ENCODE data around the gene SYF2.

Gene SYF2

DNA sequence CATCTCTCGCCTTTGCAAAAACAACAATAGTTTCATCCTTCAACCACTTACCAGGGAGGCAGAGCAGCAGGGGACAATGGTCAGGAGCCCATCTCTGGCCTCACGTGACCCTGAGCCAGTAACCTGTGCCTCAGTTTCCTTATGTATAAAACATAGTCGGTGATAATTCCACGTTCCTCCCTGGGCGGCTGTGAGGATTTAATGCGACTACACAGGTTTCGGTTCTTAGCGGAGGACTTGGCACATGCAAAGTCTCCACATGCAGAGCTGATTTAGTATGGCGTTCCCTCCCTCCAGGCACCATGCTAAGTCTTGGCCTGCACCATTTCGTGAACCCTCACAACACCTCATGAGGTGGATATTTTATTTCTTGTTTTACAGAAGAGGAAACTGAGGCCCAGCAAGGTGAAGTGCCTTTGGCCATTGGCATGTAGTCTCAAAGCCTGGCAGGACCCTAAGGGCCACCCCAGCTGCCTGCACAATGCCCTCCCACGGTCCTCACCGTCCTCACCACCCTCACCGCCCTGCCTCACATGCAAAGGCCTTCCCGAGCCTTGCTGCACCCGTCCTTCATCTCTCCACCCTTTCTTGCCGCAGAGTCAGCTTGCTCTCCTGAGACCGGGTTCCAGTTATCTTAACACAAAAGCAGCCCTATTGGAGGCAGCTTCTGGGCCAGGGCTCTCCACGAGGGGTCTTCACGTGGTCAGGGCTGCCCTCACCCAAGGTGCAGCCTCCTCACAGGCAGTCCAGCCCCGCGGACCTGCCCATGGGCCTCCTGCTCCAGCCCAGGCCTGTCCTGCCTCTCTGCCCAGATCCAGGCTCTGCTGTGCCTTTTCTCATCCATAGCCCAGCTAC lies 48.9 kb downstream of the SYF2 start:
- no peak for ATAC-seq
- TF ChIP-seq ISL1 (CRISPR knock-in tag; IDR thresholded peaks at IDR 0.05) = no peak
- TF ChIP-seq, protein P1, sequence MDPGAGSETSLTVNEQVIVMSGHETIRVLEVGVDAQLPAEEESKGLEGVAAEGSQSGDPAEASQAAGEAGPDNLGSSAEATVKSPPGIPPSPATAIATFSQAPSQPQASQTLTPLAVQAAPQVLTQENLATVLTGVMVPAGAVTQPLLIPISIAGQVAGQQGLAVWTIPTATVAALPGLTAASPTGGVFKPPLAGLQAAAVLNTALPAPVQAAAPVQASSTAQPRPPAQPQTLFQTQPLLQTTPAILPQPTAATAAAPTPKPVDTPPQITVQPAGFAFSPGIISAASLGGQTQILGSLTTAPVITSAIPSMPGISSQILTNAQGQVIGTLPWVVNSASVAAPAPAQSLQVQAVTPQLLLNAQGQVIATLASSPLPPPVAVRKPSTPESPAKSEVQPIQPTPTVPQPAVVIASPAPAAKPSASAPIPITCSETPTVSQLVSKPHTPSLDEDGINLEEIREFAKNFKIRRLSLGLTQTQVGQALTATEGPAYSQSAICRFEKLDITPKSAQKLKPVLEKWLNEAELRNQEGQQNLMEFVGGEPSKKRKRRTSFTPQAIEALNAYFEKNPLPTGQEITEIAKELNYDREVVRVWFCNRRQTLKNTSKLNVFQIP (CRISPR knock-in tag; IDR thresholded peaks at IDR 0.05; ENCODE audit: borderline replicate concordance, low read depth) = no peak
- TF ChIP-seq PPARA (CRISPR knock-in tag; IDR thresholded peaks at IDR 0.05; ENCODE audit: borderline replicate concordance) = no peak
- TF ChIP-seq ESRRG (CRISPR knock-in tag; IDR thresholded peaks at IDR 0.05) = no peak
- TF ChIP-seq, protein P2, sequence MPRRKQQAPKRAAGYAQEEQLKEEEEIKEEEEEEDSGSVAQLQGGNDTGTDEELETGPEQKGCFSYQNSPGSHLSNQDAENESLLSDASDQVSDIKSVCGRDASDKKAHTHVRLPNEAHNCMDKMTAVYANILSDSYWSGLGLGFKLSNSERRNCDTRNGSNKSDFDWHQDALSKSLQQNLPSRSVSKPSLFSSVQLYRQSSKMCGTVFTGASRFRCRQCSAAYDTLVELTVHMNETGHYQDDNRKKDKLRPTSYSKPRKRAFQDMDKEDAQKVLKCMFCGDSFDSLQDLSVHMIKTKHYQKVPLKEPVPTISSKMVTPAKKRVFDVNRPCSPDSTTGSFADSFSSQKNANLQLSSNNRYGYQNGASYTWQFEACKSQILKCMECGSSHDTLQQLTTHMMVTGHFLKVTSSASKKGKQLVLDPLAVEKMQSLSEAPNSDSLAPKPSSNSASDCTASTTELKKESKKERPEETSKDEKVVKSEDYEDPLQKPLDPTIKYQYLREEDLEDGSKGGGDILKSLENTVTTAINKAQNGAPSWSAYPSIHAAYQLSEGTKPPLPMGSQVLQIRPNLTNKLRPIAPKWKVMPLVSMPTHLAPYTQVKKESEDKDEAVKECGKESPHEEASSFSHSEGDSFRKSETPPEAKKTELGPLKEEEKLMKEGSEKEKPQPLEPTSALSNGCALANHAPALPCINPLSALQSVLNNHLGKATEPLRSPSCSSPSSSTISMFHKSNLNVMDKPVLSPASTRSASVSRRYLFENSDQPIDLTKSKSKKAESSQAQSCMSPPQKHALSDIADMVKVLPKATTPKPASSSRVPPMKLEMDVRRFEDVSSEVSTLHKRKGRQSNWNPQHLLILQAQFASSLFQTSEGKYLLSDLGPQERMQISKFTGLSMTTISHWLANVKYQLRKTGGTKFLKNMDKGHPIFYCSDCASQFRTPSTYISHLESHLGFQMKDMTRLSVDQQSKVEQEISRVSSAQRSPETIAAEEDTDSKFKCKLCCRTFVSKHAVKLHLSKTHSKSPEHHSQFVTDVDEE (CRISPR knock-in tag; IDR thresholded peaks at IDR 0.05) = no peak
- no peak for TF ChIP-seq GLIS3 (CRISPR knock-in tag; IDR thresholded peaks at IDR 0.05)
- TF ChIP-seq ZNF8 (CRISPR knock-in tag; IDR thresholded peaks at IDR 0.05) = no peak
- TF ChIP-seq, protein P3, sequence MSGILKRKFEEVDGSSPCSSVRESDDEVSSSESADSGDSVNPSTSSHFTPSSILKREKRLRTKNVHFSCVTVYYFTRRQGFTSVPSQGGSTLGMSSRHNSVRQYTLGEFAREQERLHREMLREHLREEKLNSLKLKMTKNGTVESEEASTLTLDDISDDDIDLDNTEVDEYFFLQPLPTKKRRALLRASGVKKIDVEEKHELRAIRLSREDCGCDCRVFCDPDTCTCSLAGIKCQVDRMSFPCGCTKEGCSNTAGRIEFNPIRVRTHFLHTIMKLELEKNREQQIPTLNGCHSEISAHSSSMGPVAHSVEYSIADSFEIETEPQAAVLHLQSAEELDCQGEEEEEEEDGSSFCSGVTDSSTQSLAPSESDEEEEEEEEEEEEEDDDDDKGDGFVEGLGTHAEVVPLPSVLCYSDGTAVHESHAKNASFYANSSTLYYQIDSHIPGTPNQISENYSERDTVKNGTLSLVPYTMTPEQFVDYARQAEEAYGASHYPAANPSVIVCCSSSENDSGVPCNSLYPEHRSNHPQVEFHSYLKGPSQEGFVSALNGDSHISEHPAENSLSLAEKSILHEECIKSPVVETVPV (CRISPR knock-in tag; IDR thresholded peaks at IDR 0.05) = no peak
- TF ChIP-seq TCF4 (CRISPR knock-in tag; IDR thresholded peaks at IDR 0.05; ENCODE audit: borderline replicate concordance) = no peak
- no peak for TF ChIP-seq ZNF70 (CRISPR knock-in tag; IDR thresholded peaks at IDR 0.05)
- TF ChIP-seq, protein P4, sequence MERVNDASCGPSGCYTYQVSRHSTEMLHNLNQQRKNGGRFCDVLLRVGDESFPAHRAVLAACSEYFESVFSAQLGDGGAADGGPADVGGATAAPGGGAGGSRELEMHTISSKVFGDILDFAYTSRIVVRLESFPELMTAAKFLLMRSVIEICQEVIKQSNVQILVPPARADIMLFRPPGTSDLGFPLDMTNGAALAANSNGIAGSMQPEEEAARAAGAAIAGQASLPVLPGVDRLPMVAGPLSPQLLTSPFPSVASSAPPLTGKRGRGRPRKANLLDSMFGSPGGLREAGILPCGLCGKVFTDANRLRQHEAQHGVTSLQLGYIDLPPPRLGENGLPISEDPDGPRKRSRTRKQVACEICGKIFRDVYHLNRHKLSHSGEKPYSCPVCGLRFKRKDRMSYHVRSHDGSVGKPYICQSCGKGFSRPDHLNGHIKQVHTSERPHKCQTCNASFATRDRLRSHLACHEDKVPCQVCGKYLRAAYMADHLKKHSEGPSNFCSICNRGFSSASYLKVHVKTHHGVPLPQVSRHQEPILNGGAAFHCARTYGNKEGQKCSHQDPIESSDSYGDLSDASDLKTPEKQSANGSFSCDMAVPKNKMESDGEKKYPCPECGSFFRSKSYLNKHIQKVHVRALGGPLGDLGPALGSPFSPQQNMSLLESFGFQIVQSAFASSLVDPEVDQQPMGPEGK (CRISPR knock-in tag; IDR thresholded peaks at IDR 0.05; ENCODE audit: borderline replicate concordance) = no peak
- TF ChIP-seq, protein P5, sequence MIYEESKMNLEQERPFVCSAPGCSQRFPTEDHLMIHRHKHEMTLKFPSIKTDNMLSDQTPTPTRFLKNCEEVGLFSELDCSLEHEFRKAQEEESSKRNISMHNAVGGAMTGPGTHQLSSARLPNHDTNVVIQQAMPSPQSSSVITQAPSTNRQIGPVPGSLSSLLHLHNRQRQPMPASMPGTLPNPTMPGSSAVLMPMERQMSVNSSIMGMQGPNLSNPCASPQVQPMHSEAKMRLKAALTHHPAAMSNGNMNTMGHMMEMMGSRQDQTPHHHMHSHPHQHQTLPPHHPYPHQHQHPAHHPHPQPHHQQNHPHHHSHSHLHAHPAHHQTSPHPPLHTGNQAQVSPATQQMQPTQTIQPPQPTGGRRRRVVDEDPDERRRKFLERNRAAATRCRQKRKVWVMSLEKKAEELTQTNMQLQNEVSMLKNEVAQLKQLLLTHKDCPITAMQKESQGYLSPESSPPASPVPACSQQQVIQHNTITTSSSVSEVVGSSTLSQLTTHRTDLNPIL (CRISPR knock-in tag; IDR thresholded peaks at IDR 0.05; ENCODE audit: low read depth) = no peak
- TF ChIP-seq OSR1 (CRISPR knock-in tag; IDR thresholded peaks at IDR 0.05) = no peak
- no peak for TF ChIP-seq BACH2 (CRISPR knock-in tag; IDR thresholded peaks at IDR 0.05; ENCODE audit: borderline replicate concordance)
- TF ChIP-seq RARB (CRISPR knock-in tag; IDR thresholded peaks at IDR 0.05) = no peak
- no peak for TF ChIP-seq ZNF565 (CRISPR knock-in tag; conservative IDR thresholded peaks at IDR 0.05; ENCODE audit: low read depth)
- no peak for TF ChIP-seq ZC3H10 (CRISPR knock-in tag; IDR thresholded peaks at IDR 0.05)
- TF ChIP-seq ZFP30 (CRISPR knock-in tag; IDR thresholded peaks at IDR 0.05) = no peak

DNA sequence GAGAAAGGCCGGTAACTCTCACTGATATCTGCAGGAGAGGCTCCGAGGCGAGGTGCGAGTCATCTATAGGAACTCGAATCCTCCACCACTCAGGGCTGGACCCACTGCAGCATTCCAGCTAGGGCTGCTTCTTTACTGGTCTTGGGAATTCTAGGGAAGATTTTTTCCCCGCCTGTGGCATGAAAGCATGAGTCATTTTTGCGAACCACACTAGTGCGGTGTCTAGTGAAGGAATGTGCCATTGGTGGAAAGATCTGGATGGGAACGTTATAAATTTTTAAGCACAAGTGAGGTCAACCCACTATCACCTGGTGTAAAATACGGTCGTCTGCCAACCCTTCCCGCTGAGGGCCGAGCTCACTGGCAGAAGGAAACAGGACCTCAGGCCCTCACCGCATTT lies 49.7 kb downstream of the SYF2 start:
- ATAC-seq = peak; percentile 92
- TF ChIP-seq, protein P4 (CRISPR knock-in tag; IDR thresholded peaks at IDR 0.05; ENCODE audit: borderline replicate concordance) = no peak
- TF ChIP-seq TCF4 (CRISPR knock-in tag; IDR thresholded peaks at IDR 0.05; ENCODE audit: borderline replicate concordance) (no peak), ISL1 (CRISPR knock-in tag; IDR thresholded peaks at IDR 0.05) (no peak), ZFP3 (CRISPR knock-in tag; IDR thresholded peaks at IDR 0.05) (no peak), RARB (CRISPR knock-in tag; IDR thresholded peaks at IDR 0.05) (no peak), ZNF70 (CRISPR knock-in tag; IDR thresholded peaks at IDR 0.05) (no peak), GLIS3 (CRISPR knock-in tag; IDR thresholded peaks at IDR 0.05) (no peak), ZFP30 (CRISPR knock-in tag; IDR thresholded peaks at IDR 0.05) (no peak), ZNF565 (CRISPR knock-in tag; conservative IDR thresholded peaks at IDR 0.05; ENCODE audit: low read depth) (no peak), ESRRG (CRISPR knock-in tag; IDR thresholded peaks at IDR 0.05) (no peak)
- TF ChIP-seq, protein P1 (CRISPR knock-in tag; IDR thresholded peaks at IDR 0.05; ENCODE audit: borderline replicate concordance, low read depth) = no peak
- TF ChIP-seq, protein P2 (CRISPR knock-in tag; IDR thresholded peaks at IDR 0.05) = no peak
- TF ChIP-seq, protein P3 (CRISPR knock-in tag; IDR thresholded peaks at IDR 0.05) = no peak
